A673 (cell line): ENCODE data around the gene DNMT3L. TPM values are rescaled to one million over a fixed set of nuclear protein-coding genes. Genes with fewer than 3 reads are reported as not detected.

Source experiments
- BruUV-seq: library from RNA; stranded (reverse); fragments of 400-500 nt; replicated peaks from 2 replicates; lab custom pipeline; 2021; lab: Mats Ljungman, UMichigan
- CTCF ChIA-PET: fragments of 300-600 bp; sonication (Branson Sonifier 250); formaldehyde crosslinking; loops from one replicate; lab custom pipeline; 2022; ENCODE audit warnings: antibody characterized with exemption; lab: Charles Lee
- POLR2A ChIA-PET: fragments of 300-600 bp; sonication (Branson Sonifier 250); formaldehyde crosslinking; loops from one replicate; lab custom pipeline; 2022; ENCODE audit warnings: antibody characterized with exemption; ENCODE audit not compliant: low non-redundant PET; lab: Charles Lee
- DNase-seq: peaks from one replicate; pipeline ENCODE4 v3.0.0-alpha.2; 2015; ENCODE audit warnings: low spot score
- H3K27ac ChIP-seq: fragments of 200-600 bp; sonication (generic); 2 replicates; pipeline ENCODE4 v1.5.1; 2016; ENCODE audit warnings: mixed run types, low read depth, mild to moderate bottlenecking, mixed read lengths, antibody characterized with exemption, low read length; ENCODE audit not compliant: poor library complexity, severe bottlenecking
- H3K27me3 ChIP-seq: fragments of 200-600 bp; sonication (generic); replicated peaks from 2 replicates; pipeline ENCODE4 v1.6.1; 2017; ENCODE audit warnings: mixed run types, low read depth, mild to moderate bottlenecking, mixed read lengths, antibody characterized with exemption, low read length; ENCODE audit not compliant: insufficient read depth, poor library complexity
- H3K36me3 ChIP-seq: fragments of 200-600 bp; sonication (generic); 2 replicates; pipeline ENCODE4 v1.6.1; 2016; ENCODE audit warnings: mixed run types, mild to moderate bottlenecking, mixed read lengths, antibody characterized with exemption, low read length; ENCODE audit not compliant: insufficient read depth, poor library complexity, severe bottlenecking
- H3K4me1 ChIP-seq: fragments of 200-600 bp; sonication (generic); 2 replicates; pipeline ENCODE4 v1.6.1; 2017; ENCODE audit warnings: mixed run types, mild to moderate bottlenecking, mixed read lengths, antibody characterized with exemption, low read length; ENCODE audit not compliant: insufficient read depth, poor library complexity, severe bottlenecking
- H3K4me3 ChIP-seq: fragments of 200-600 bp; sonication (generic); 2 replicates; pipeline ENCODE4 v1.5.1; 2016; ENCODE audit warnings: low read depth, mixed run types, mild to moderate bottlenecking, mixed read lengths, low read length; ENCODE audit not compliant: poor library complexity, severe bottlenecking
- H3K9me3 ChIP-seq: fragments of 200-600 bp; sonication (generic); 2 replicates; pipeline ENCODE4 v1.6.1; 2016; ENCODE audit warnings: mixed run types, low read depth, mild to moderate bottlenecking, mixed read lengths, antibody characterized with exemption, low read length; ENCODE audit not compliant: poor library complexity, severe bottlenecking
- CTCF ChIP-seq: fragments of 300-800, 200-600 bp; sonication (generic); conservative IDR thresholded peaks from 2 replicates; pipeline ENCODE4 v1.5.1; 2017; ENCODE audit warnings: low read depth, mild to moderate bottlenecking, antibody characterized with exemption, low read length, moderate library complexity, mixed read lengths
- EZH2 ChIP-seq: fragments of 200-600 bp; sonication (generic); IDR thresholded peaks from 2 replicates; pipeline ENCODE4 v1.6.1; 2017; ENCODE audit warnings: borderline replicate concordance, low read depth, mild to moderate bottlenecking, mixed read lengths, antibody characterized with exemption, low read length; ENCODE audit not compliant: poor library complexity, severe bottlenecking
- intact Hi-C: fragments of 100-400 bp; cut with micrococcal nuclease; formaldehyde crosslinking; loops from one replicate; pipeline ENCODE4 v1.10.0; 2022; ENCODE audit not compliant: unreplicated experiment
- total RNA-seq: library from RNA; stranded (reverse); gene quantifications from 2 replicates; pipeline ENCODE4 v1.2.3, GENCODE V29; 2021

DNMT3L gene
- total RNA-seq, 1 experiment from 2014 or later = not detected

- no peaks in the 10 kb centered on the region for H3K27me3 ChIP-seq
- TF ChIP-seq EZH2 (no peak), CTCF (no peak)
- no peak for DNase-seq
- intact Hi-C loops = loop anchor here (5.0 kb wide), 1 partner anchor 485 kb away; no protein-coding TSS in a partner anchor
- peaks cover 37% of the 10 kb centered on the region for H3K4me1 ChIP-seq
- no TSS peak for BruUV-seq
- CTCF ChIA-PET = interaction anchor here (0.7 to 1.1 kb wide), 2 partner anchors 233 to 487 kb away, joined by 3 to 4 read pairs; no protein-coding TSS in a partner anchor
- no peak overlapping the region for H3K4me3 ChIP-seq
- H3K36me3 ChIP-seq = no peaks in the 10 kb centered on the region
- no peak overlapping the region for H3K27ac ChIP-seq
- no peaks in the 10 kb centered on the region for H3K9me3 ChIP-seq
- POLR2A ChIA-PET = no interaction called here
Observed at GRCh38 chr21:44296916-44297315, 35.2 kb upstream of the DNMT3L start.

GRCh38 chr21:44296103-44296519 lies 34.4 kb upstream of the DNMT3L start:
- ChIA-PET POLR2A (no interaction called here), CTCF (no interaction called here)
- H3K4me1 ChIP-seq = peaks cover 33% of the 10 kb centered on the region
- H3K4me3 ChIP-seq = no peak overlapping the region
- no peaks in the 10 kb centered on the region for H3K36me3 ChIP-seq
- no peak overlapping the region for H3K27ac ChIP-seq
- no peaks in the 10 kb centered on the region for H3K27me3 ChIP-seq
- DNase-seq = no peak
- TF ChIP-seq EZH2 = no peak
- no peak for TF ChIP-seq CTCF
- BruUV-seq = no TSS peak
- intact Hi-C loops = loop anchor here (5.0 kb wide), 1 partner anchor 484 kb away; no protein-coding TSS in a partner anchor
- no peaks in the 10 kb centered on the region for H3K9me3 ChIP-seq

GRCh38 chr21:44295646-44296045 lies 33.9 kb upstream of the DNMT3L start:
- no peak overlapping the region for H3K27ac ChIP-seq
- peaks cover 28% of the 10 kb centered on the region for H3K4me1 ChIP-seq
- H3K4me3 ChIP-seq = no peak overlapping the region
- ChIA-PET CTCF (no interaction called here), POLR2A (no interaction called here)
- H3K27me3 ChIP-seq = no peaks in the 10 kb centered on the region
- TF ChIP-seq CTCF = no peak
- TF ChIP-seq EZH2 = no peak
- no peaks in the 10 kb centered on the region for H3K9me3 ChIP-seq
- intact Hi-C loops = loop anchor here (5.0 kb wide), 1 partner anchor 483 kb away; no protein-coding TSS in a partner anchor
- BruUV-seq = no TSS peak
- H3K36me3 ChIP-seq = no peaks in the 10 kb centered on the region
- no peak for DNase-seq
